Heart left ventricle (tissue), 16 donors: Measurements from ENCODE around the gene SSMEM1. TPM values are rescaled to one million over a fixed set of nuclear protein-coding genes. Genes with fewer than 3 reads are reported as not detected.

Experiments
- ATAC-seq, 4 donors: fragments of 200-7000 bp; cut with Tn5 transposase; one replicate each; pipeline ENCODE4 v1.9.1; 2020 to 2022; ENCODE audit warnings: moderate library complexity in 4 of 4, mild to moderate bottlenecking in 3 of 4, moderate number of reproducible peaks in 1 of 4
- DNase-seq, 5 donors: peaks; one replicate each; pipeline ENCODE4 v3.0.0-alpha.2; 2020
- H3K27ac ChIP-seq, 12 donors: fragments of 200-600 bp; sonication (generic) in 4 of 12; one replicate each; pipeline versions ENCODE4 v1.5.0 to v1.8.0; 2016 to 2022; ENCODE audit warnings: mild to moderate bottlenecking in 2 of 12
- H3K27me3 ChIP-seq, 9 donors: fragments of 200-600 bp; sonication (generic) in 2 of 9; one replicate each; pipeline versions ENCODE4 v1.5.1 to v1.8.0; 2016 to 2022; ENCODE audit warnings: mild to moderate bottlenecking in 3 of 9
- H3K36me3 ChIP-seq, 9 donors: fragments of 200-600 bp; sonication (generic) in 2 of 9; one replicate each; pipeline versions ENCODE4 v1.5.0 to v1.8.0; 2018 to 2022; ENCODE audit warnings: mild to moderate bottlenecking in 2 of 9
- H3K4me1 ChIP-seq, 12 donors: fragments of 200-600 bp; sonication (generic) in 4 of 12; one replicate each; pipeline versions ENCODE4 v1.5.0 to v1.8.0; 2016 to 2022; ENCODE audit warnings: mild to moderate bottlenecking in 3 of 12
- H3K4me3 ChIP-seq, 12 donors: fragments of 200-600 bp; sonication (generic) in 4 of 12; one replicate each; pipeline versions ENCODE4 v1.5.0 to v1.8.0; 2017 to 2022; ENCODE audit warnings: mild to moderate bottlenecking in 9 of 12, moderate library complexity in 4 of 12
- H3K9me3 ChIP-seq, 12 donors: fragments of 200-600 bp; sonication (generic) in 4 of 12; one replicate each; pipeline versions ENCODE4 v1.5.0 to v1.8.0; 2016 to 2022; ENCODE audit warnings: mild to moderate bottlenecking in 1 of 12
- CTCF ChIP-seq, 12 donors: fragments of 200-600 bp; sonication (generic) in 4 of 12; IDR thresholded peaks; one replicate each; pipeline versions ENCODE4 v1.5.0 to v1.8.0; 2018 to 2022; ENCODE audit warnings: antibody characterized with exemption in 12 of 12, mild to moderate bottlenecking in 5 of 12
- POLR2A ChIP-seq, 2 donors: fragments of 450-650 bp; IDR thresholded peaks; one replicate each; pipeline ENCODE4 v1.6.1; 2017; ENCODE audit warnings: antibody characterized with exemption in 2 of 2, mild to moderate bottlenecking in 2 of 2, moderate library complexity in 2 of 2
- WGBS, 4 donors: extraction: QIAGEN DNeasy Blood & Tissue Kit in 2 of 4; methylation state at CpG; one replicate each; pipeline versions ENCODE4 v1.1.5 to v1.1.7; 2013 to 2018; 5-methylcytosine and 5-hydroxymethylcytosine counted together
- intact Hi-C, 10 donors: fragments of 100-400 bp; cut with DNase I; formaldehyde crosslinking; loops; one replicate each; pipeline versions ENCODE4 v1.11.1 to v1.14.2; 2022
- polyA plus RNA-seq, 2 donors: library from polyadenylated mRNA; stranded (reverse); fragments of 200-250 nt; gene quantifications; one replicate each; pipeline ENCODE4 v1.2.3, GENCODE V29; 2013
- total RNA-seq, 9 donors: library from RNA; depleted of rRNA in 2 of 9; stranded (reverse); fragments of >200 nt in 2 of 9; fragmentation: NEBNext Ultra II Directional in 3 of 9; extraction: Animal tissue kit (Norgen Biotek cat#: 25700) in 3 of 9; gene quantifications; one replicate each; pipeline versions ENCODE4 v1.1.0 to v1.2.4, GENCODE V29; 2016 to 2023
- donor health status: ischemic (EF 13 %, LVEDD 7.1; RV severe dilation, severe dysfunction).
- donor health status: healthy with polysubstance abuse.
- donor health status: DM: no; HTN: yes; CAD: no.
- donor health status: DM: no; HTN: no; CAD: no.
- donor health status: ischemic (EF 25% LVEDD 6.9; RV normal size, moderate dysfunction).
- donor health status: ischemic (EF 25% LVEDD 5.7; RV mildly dilated, moderate dysfunction).
- donor health status: healthy.
- donor health status: DM: yes; HTN: yes; CAD: no.
- donor health status: ischemic (EF 35%, LVEDD 5.7; RV mildly dilated, moderate dysfunction).
- donor health status: nonischemic (EF 11% LVEDD 7.7; RV severe dilation, severe dysfunction).
- donor health status: DM: yes; HTN: yes; CAD: no.
- donor health status: PGD.
- donor health status: ischemic (EF 29% LVEDD 5.4; RV normal size, mild dysfunction).
- donor health status: nonischemic (EF 23%, LVEDD 6.1; RV moderate dilation, normal function).

SSMEM1 gene
- total and polyA plus RNA-seq, 11 donors: not detected

- ATAC-seq: no peak
- peaks cover 0 to 47% (median 24%) of the 10 kb centered on the region in 12 donors for H3K9me3 ChIP-seq
These were observed 46.9 kb downstream of the SSMEM1 start for GRCh38 chr7:130254555-130254954.

DNA sequence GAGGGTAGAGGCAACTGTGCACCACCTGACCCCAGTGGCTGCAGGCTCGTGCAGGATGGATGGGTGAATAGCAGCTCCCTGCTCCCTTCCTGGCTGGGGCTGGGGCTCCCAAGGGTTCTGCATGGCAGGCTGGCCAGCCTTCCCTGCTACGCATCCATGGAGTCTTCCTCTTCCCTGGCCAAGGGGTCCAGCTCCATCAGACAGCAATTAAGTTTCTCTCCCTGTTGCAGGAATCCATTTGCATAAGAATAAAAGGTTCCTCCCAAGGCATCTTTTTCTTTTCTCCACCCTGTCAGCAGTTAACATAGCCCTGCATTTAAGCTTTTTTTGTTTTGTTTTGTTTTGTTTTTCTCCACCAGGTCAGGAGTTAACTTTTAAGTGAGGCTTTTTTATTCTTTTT is 49.0 kb downstream of the SSMEM1 start:
- Histone ChIP-seq H3K4me3 (no peak overlapping the region), H3K27me3 (no peaks in the 10 kb centered on the region), H3K4me1 (no peaks in the 10 kb centered on the region), H3K27ac (no peak overlapping the region), H3K36me3 (no peaks in the 10 kb centered on the region), H3K9me3 (peaks cover 0 to 57% (median 32%) of the 10 kb centered on the region in 12 donors)
- ATAC-seq: no peak
- intact Hi-C loops: loop anchor here in 1 of 10 donors (2.0 kb wide), 1 partner anchor 44 kb away; no protein-coding TSS in a partner anchor
- TF ChIP-seq POLR2A (IDR thresholded peaks at IDR 0.05) (no peak), CTCF (IDR thresholded peaks at IDR 0.05) (no peak)
- no peak for DNase-seq
- WGBS, 4 donors: 76 to 82% (median 79%) methylated on average over 2 of the region's 2 CpGs

More at GRCh38 chr7:130254555-130254954, 46.9 kb downstream of the SSMEM1 start:
- H3K27me3 ChIP-seq: no peaks in the 10 kb centered on the region
- no peak overlapping the region for H3K4me3 ChIP-seq
- 75 to 86% (median 84%) methylated on average over 5 to 6 of the region's 6 CpGs for WGBS, 4 donors
- DNase-seq: no peak
- TF ChIP-seq POLR2A (IDR thresholded peaks at IDR 0.05) (no peak), CTCF (IDR thresholded peaks at IDR 0.05) (no peak)
- H3K36me3 ChIP-seq: no peaks in the 10 kb centered on the region
- H3K27ac ChIP-seq: no peak overlapping the region
- no peaks in the 10 kb centered on the region for H3K4me1 ChIP-seq
- intact Hi-C loops: no loop called here

GRCh38 chr7:130258494-130259078 is 50.9 kb downstream of the SSMEM1 start:
- no peak for TF ChIP-seq POLR2A (IDR thresholded peaks at IDR 0.05)
- no peak for TF ChIP-seq CTCF (IDR thresholded peaks at IDR 0.05)
- Histone ChIP-seq H3K36me3 (no peaks in the 10 kb centered on the region), H3K4me3 (no peak overlapping the region), H3K9me3 (peaks cover 0 to 50% (median 31%) of the 10 kb centered on the region in 12 donors), H3K4me1 (no peaks in the 10 kb centered on the region), H3K27ac (no peak overlapping the region), H3K27me3 (no peaks in the 10 kb centered on the region)
- WGBS, 4 donors: 58 to 75% (median 64%) methylated on average over 1 of the region's 1 CpG
- intact Hi-C loops: no loop called here
- ATAC-seq: no peak
- DNase-seq: no peak

- WGBS, 4 donors: 65 to 68% (median 66%) methylated on average over 2 of the region's 2 CpGs
- Histone ChIP-seq H3K27me3 (no peaks in the 10 kb centered on the region), H3K9me3 (peaks cover 0 to 31% (median 25%) of the 10 kb centered on the region in 12 donors), H3K27ac (no peak overlapping the region), H3K36me3 (no peaks in the 10 kb centered on the region), H3K4me3 (no peak overlapping the region), H3K4me1 (no peaks in the 10 kb centered on the region)
- DNase-seq (no peak), ATAC-seq (no peak)
- intact Hi-C loops: no loop called here
- TF ChIP-seq CTCF (IDR thresholded peaks at IDR 0.05) (no peak), POLR2A (IDR thresholded peaks at IDR 0.05) (no peak)
These were observed 54.8 kb downstream of the SSMEM1 start for GRCh38 chr7:130262448-130262847.
